Measurements from ENCODE around the gene SLC22A23.

DNA sequence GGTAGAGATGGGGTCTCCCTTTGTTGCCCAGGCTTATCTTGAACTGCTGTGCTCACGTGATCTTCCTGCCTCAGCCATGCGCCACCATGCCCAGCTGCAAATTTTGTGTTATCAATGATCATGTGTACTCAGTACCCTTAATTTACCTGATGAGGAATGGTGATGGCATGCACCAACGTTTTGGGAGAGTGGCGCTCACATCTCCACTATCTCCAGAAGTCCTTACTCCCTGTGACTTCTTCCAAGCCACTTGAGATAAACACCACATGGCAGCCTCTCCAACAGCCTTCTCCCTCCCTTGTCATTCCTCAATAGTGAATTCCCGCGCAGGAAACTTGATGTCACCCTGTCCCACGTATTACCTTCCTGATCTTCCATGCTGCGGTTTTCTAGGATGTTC is 140.0 kb downstream of the SLC22A23 start:
- no peak for TF ChIP-seq EZH2 (IDR thresholded peaks at IDR 0.05; ENCODE audit: borderline replicate concordance, low read length)
- TF ChIP-seq, protein P1, sequence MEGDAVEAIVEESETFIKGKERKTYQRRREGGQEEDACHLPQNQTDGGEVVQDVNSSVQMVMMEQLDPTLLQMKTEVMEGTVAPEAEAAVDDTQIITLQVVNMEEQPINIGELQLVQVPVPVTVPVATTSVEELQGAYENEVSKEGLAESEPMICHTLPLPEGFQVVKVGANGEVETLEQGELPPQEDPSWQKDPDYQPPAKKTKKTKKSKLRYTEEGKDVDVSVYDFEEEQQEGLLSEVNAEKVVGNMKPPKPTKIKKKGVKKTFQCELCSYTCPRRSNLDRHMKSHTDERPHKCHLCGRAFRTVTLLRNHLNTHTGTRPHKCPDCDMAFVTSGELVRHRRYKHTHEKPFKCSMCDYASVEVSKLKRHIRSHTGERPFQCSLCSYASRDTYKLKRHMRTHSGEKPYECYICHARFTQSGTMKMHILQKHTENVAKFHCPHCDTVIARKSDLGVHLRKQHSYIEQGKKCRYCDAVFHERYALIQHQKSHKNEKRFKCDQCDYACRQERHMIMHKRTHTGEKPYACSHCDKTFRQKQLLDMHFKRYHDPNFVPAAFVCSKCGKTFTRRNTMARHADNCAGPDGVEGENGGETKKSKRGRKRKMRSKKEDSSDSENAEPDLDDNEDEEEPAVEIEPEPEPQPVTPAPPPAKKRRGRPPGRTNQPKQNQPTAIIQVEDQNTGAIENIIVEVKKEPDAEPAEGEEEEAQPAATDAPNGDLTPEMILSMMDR (conservative IDR thresholded peaks at IDR 0.05 in 1 of 2, IDR thresholded peaks at IDR 0.05 in 1 of 2; ENCODE audit: extremely low read depth in 1 of 2, insufficient read depth in 1 of 2, low read depth in 1 of 2, low read length in 2 of 2) = no peak

Data from mammary epithelial cell (primary cell).